Measurements from ENCODE around the gene NRG4. TPM values are rescaled to one million over a fixed set of nuclear protein-coding genes. Genes with fewer than 3 reads are reported as not detected.
"Not testable (repeated sequence)": the region's sequence is repeated elsewhere in the genome, so short reads cannot be mapped to it uniquely, and the experiment has no call there.

The NRG4 gene
- total RNA-seq, 1 experiment from 2014 or later: not detected

DNA sequence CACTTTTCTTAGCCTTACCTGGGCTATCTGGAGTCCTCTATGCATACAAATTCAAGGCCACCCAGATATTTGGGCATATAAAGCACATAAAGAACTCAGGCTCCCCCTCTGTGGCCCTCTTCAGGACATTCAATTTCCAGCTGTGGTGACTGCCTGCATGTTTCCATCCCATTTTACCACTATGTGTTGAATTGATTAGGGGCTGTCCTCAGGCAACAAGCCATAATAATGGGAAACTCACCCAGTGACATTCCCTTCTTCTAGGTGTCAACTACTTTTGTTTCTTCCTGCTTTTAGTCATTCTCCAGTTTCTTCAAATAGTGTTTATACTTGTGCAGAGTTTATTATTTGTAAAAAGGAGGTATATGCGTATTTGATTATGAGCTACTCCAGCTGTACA lies 18.0 kb downstream of the NRG4 start:
- DNase-seq (ENCODE audit: low read depth): no peak

DNA sequence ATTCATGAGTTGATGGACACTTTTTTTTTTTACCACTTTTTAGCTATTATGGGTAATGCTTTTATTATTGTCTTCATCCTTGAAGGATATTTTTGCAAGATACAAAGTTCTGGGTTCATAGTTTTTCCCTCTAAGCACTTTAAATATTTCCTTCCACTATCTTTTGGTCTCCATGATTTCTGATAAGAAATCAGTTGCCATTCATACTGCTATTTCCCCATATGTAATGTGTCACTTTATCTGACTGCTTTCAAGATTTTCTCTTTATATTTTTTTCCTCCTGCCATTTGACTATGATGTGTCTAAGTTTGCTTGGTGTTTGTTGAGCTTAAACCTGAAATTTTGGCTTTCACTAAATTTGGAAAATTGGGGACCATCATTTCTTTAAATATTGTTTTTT lies 19.3 kb downstream of the NRG4 start:
- no peak for DNase-seq (ENCODE audit: low read depth)

DNA sequence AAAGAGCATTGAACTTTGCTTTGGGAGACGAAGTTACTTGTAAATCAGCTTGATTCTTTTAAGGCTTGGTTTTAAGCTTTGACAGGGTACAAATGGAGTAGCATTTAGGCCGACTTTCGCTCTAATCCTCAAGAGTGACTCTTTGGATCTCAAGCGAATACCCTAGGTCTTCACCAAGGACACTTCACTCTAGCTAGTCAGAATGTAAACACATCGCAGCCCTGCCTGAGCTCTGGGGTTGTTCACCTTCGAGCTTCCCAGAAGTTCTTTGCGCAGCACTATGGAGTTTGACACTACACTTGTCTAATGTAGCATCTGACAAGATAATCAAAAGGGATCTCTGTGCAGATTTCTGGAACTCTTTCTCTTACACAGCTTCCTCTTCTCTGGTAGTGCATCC lies 22.3 kb downstream of the NRG4 start:
- no peak for DNase-seq (ENCODE audit: low read depth)

GRCh38 chr15:75989045-75989444 lies 23.2 kb downstream of the NRG4 start:
- no peak for DNase-seq (ENCODE audit: low read depth)

GRCh38 chr15:75985971-75986370 lies 26.3 kb downstream of the NRG4 start:
- no peak for DNase-seq (ENCODE audit: low read depth)

DNA sequence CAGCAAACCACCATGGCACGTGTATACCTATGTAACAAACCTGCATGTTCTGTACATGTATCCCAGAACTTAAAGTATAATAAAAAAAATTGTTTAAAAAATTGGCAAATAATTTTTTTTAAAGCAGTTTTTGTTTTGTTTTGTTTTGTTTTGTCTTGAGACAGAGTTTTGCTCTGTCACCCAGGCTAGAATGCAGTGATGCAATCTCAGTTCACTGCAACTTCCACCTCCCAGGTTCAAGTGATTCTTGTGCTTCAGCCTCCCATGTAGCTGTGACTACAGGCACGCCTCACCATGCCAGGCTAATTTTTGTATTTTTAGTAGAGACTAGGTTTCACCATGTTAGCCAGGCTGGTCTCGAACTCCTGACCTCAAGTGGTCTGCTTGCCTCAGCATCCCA lies 27.5 kb downstream of the NRG4 start:
- DNase-seq (ENCODE audit: low read depth): not testable (repeated sequence)

DNA sequence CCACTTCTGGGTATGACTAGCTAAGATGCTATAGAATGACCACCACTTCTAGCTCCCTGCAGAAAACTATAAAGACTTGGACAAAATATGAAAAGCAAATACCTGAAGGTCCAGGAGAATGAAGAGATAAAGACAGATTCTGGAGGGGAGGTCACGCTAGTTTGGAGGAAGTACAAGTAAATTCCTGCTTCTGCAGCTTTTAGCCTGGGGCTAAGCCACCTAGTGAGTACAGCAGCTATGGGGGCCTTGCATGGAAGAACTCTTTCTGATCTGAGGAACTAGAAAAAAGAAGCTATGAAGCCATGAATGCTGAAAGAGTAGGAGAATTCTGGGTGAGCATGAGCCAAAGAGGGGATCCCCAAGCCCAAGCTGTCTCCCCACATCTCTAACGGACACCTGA lies 29.8 kb downstream of the NRG4 start:
- DNase-seq (ENCODE audit: low read depth): no peak

DNA sequence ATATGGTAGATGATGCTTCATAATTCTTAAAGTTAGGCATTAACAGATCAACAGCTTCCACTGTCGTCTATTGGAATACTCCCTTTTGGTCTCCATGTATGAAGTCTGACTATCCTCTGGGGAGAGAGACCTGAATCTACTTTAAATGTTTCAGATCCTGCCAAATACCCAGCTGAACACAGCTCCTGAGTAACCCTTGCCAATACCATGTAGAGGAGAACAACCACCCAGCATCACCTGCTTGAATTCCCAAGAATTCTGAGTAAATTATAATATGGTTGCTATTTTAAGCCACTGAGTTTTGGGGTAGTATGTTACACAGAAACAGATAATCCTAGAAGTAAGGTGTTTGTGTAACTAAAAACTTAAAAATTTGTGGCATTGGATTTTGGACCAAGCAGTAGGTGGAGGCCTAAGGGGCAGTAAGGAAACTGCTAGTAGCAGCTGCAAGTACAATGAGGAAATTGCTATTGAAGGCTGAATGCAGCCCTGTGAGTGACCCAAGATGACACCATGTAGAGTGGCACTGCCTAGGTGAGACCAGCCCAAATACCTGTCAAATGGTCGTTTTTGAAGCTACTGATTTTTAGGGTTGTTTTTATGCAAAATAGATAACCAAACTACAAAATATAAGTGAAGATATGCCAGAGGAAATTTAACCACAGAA lies 30.9 kb downstream of the NRG4 start:
- DNase-seq (ENCODE audit: low read depth): no peak

GRCh38 chr15:75976766-75977165 lies 35.5 kb downstream of the NRG4 start:
- DNase-seq (ENCODE audit: low read depth): not testable (repeated sequence)

DNA sequence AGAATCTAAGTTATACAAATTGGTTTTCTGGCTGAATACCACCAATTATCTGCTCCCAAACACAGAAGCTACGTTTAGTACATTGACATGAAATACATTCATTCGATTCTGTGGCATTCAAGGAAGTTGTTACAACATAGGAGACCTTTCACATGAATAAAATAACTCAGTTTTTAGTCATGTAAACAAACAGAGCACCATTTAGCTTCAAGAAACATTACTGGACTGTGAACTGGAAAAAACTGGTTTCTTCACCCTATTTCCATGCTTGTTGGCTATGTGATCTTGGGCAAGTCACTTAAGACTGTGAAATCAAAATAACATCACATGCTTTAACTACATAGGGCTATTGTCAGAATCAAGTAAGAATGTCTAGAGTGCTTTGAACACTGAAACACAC lies 46.2 kb downstream of the NRG4 start:
- peak; percentile 17 for DNase-seq (ENCODE audit: low read depth)

GRCh38 chr15:75961331-75961730 lies 50.9 kb downstream of the NRG4 start:
- no peak for DNase-seq (ENCODE audit: low read depth)

DNA sequence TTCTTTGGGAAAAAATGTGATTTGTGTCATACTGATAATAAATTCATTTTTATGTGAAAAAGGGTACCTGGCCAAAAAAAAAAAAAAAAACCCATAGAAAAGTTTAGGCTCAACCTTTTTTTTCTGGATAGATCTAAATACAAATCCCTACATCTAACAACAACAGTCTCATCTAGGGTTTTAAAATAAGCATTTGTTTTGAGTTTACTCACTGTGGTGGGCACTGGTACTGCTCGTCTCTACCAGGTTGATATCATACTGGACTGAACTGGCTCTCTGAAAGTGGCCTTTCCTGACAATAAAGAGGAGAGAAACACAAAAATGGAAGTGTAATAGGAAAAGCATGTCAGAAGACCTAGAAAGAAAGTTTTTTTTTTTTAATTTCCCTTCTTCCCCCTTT lies 56.5 kb downstream of the NRG4 start:
- DNase-seq (ENCODE audit: low read depth): no peak

- no peak for DNase-seq (ENCODE audit: low read depth)
These were observed 59.7 kb downstream of the NRG4 start for GRCh38 chr15:75952525-75952924.

- no peak for DNase-seq (ENCODE audit: low read depth)
These were observed 63.4 kb downstream of the NRG4 start for GRCh38 chr15:75948761-75949296.

DNA sequence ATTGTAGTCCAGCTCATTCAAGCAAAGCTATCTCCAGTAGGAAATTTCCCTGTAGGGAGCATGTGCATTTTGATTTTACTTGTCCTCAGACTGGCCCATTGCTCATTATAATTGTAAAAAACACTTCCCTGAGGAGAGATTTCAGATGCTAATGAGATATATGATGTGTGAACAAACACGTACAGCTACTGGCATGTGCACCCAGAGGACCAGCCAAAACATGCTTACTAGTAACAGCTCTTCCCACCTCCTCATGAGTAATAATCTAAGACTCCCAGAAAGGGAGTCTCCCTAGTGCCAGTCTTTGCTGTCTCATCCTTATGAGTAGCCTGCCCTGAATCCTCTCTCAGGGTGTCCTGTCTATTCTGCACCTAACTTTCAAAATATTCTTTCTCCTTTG lies 65.1 kb downstream of the NRG4 start:
- DNase-seq (ENCODE audit: low read depth): peak; percentile 70

GRCh38 chr15:75945953-75946352 lies 66.3 kb downstream of the NRG4 start:
- DNase-seq (ENCODE audit: low read depth): peak; percentile 33

DNA sequence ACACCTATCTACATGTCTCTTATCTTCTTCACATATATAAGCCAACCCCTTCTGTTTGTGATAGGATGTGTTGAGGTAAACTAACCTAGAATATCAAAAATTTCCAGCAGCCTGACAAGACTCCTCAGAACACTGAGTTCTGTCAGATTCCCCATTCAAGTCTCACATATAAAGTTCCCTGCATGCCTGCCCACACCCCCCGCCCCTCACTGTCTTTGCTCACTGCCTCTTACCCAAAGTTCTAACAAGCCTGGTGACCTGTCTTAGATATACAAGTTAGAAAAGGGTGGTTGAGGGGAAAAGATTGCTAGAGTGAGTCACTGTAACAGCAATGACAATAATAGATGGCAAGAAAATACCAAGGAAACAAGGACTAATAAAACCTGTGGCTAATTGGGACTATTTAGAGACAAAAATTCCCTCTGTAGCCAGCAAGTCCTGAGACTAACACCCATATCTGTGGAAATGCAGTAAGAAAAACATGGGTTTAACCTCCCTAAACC lies 68.5 kb downstream of the NRG4 start:
- no peak for DNase-seq (ENCODE audit: low read depth)

DNA sequence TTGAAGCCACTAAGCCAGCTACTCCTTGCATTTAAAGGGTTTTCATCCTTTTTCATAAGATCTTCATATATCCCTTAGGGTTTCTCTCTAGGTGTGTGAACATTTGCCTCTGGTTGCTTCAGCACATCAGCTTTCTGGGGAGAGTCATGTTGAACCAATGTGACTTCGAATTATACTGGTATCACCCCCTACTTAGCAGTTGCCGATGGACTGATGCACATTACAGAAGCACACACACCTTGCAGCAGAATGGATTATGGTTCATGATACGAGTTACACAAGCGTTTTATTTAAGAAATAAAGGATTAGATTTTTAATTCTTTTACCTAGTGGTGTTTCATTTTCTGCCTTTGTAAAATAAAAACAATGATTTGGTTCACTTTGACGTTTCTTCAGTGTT lies 69.0 kb downstream of the NRG4 start:
- DNase-seq (ENCODE audit: low read depth): no peak

DNA sequence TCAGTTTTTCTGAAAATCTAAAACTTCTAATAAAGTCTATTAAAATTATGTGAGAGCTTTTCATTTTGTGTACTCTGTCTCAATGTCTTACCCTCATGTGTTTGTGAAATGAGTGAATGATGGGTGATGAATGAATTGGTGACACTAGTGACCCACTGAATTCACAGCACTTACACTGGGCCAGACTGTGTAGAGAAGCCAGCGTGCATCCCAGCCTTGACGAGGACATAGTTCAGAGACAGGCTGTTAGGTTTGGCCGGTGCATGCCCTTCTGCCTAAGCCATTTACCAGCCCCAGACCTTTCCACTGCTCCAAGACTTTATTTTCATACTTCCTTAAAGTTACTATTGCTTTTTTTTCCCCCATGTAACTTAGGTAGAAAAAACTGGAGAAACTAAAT lies 69.8 kb downstream of the NRG4 start:
- DNase-seq (ENCODE audit: low read depth): no peak

- no peak for DNase-seq (ENCODE audit: low read depth)
These were observed 81.4 kb downstream of the NRG4 start for GRCh38 chr15:75930866-75931265.

DNA sequence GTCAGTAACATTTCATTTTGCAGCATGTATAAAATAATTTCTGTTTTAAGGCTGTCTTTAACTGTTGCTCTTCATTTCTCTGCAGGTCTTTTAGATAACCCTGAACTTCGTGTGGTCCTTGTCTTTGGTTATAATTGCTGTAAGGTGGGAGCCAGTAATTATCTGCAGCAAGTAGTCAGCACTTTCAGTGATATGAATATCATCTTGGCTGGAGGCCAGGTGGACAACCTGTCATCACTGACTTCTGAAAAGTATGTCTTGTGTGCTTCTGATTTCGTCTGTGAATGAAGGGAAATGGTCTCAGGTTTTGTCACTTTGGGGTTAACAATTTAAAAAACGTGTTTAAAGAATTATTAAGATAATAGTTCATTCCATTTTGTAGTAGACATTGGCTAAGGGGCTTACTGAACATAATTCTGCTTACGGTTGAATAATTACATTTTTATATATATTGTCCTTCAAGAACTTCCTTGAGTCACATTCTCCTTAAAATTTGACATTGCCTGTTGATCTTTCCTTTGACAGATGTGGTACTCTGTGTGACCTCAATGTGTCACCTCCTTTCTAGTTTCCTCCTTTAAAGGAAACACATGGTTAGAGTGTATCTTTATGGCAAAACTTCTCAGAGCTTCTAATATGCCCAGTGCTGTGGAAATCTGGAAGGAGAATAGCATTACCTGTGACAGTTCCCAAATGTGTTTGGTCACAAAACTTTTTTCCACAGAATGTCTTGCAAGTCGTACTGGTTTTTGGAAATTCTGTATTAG lies 82.2 kb downstream of the NRG4 start:
- DNase-seq (ENCODE audit: low read depth): no peak

GRCh38 chr15:75928680-75929608 lies 83.3 kb downstream of the NRG4 start:
- DNase-seq (ENCODE audit: low read depth): peak; percentile 24

All from LHCN-M2 (cell line).